ENCODE results near the gene NBPF14. TPM values are rescaled to one million over a fixed set of nuclear protein-coding genes. Genes with fewer than 3 reads are reported as not detected.
"Not testable (repeated sequence)": the region's sequence is repeated elsewhere in the genome, so short reads cannot be mapped to it uniquely, and the experiment has no call there.

Gene NBPF14
- total RNA-seq, 2 experiments from 2014 or later, result 16.8 to 17.3 TPM

- ATAC-seq (ENCODE audit: low read depth) (peak; percentile 57), DNase-seq (peak; percentile 79)
- Mint-ChIP-seq H3K4me3 (peak overlapping the region; percentile 85), H3K27ac (peak overlapping the region; percentile 94)
- not testable (repeated sequence) for H3K4me1 Mint-ChIP-seq, H3K27me3 Mint-ChIP-seq, H3K36me3 Mint-ChIP-seq, H3K9me3 Mint-ChIP-seq
- POLR2A ChIA-PET, result interaction anchor here (1.7 to 1.8 kb wide), 3 partner anchors 120 to 149 kb away, joined by 8 to 34 read pairs (median 23); no protein-coding TSS in a partner anchor
Measured at GRCh38 chr1:148522072-148522471, 73.7 kb downstream of the NBPF14 start.

DNA sequence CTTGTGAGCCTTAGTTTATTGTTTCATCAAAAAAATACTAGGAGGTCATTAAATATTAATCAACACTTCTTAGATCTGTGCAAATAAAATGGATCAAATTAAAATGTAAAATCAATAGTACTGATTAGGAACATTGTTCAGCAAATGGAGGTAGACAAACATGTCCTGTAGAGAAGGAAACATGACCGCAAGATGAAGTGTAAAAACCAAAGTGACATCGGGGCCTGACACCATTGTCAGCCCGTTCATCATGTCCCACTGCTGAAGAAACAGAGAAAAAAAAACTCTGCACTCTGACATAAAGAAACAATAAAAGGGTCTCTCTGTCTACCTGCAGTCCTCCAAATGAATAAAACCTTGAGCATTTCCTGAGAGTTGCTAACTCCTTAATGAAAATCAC lies 81.5 kb downstream of the NBPF14 start:
- H3K27me3 Mint-ChIP-seq; H3K4me3 Mint-ChIP-seq; POLR2A ChIA-PET; DNase-seq; H3K36me3 Mint-ChIP-seq; H3K4me1 Mint-ChIP-seq; H3K9me3 Mint-ChIP-seq; H3K27ac Mint-ChIP-seq; ATAC-seq (ENCODE audit: low read depth): not testable (repeated sequence)

DNA sequence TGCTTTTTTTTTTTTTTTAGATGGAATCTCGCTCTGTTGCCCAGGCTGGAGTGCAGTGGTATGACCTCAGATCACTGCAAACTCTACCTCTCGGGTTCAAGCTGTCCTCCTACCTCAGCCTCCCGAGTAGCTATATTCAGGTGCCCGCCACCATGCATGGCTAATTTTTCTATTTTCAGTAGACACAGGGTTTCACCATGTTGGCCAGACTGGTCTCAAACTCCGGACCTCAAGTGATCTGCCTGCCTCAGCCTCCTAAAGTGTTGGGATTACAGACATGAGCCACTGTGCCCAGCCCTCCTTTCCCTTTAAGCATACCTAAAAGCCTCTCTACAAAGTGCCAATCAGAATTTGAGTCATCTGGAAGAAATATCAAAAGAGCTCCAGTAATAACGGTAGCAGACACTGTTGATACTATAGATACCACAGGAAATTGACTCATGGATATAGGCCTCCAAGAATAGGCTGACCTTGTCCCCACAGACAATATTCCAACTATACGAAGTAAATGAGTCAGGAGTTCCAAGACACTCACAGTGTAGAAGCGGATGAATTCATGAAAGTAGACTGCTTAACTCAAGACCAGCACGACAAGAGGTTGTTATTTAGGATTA lies 83.1 kb downstream of the NBPF14 start:
- ATAC-seq (ENCODE audit: low read depth); H3K27ac Mint-ChIP-seq; H3K9me3 Mint-ChIP-seq: not testable (repeated sequence)

GRCh38 chr1:148493933-148494332 lies 101.9 kb downstream of the NBPF14 start:
- H3K4me3 Mint-ChIP-seq; H3K9me3 Mint-ChIP-seq; ATAC-seq (ENCODE audit: low read depth); POLR2A ChIA-PET; H3K27ac Mint-ChIP-seq; H3K4me1 Mint-ChIP-seq; H3K36me3 Mint-ChIP-seq; H3K27me3 Mint-ChIP-seq; DNase-seq: not testable (repeated sequence)

More for the DNA sequence above, 83.1 kb downstream of the NBPF14 start:
- H3K4me3 Mint-ChIP-seq, POLR2A ChIA-PET, H3K27me3 Mint-ChIP-seq, H3K4me1 Mint-ChIP-seq, H3K36me3 Mint-ChIP-seq, DNase-seq: not testable (repeated sequence)

DNA sequence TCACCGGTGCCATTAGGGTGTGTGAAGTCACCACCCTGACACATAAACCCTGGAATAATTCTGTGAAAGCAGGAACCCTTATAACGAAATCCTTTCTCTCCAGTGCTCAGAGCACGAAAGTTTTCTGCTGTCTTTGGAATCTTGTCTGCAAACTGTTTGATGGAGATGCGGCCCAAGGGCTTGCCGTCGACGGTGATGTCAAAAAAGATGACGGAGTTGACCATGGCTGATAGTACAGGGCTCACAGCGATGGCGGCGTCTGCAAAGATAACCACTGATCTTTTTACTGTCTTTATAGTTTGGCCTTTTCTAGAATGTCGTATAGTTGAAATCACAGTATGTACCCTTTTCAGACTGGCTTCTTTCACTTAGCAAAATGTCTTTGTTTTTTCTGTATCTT lies 112.8 kb downstream of the NBPF14 start, which contains the start of gene PPIAL4G:
TSS of gene PPIAL4G (minus strand) at position 274 of the 400 bp plus-strand sequence. CDS start at position 224, 50 bp downstream.
- peak within 1 kb of the TSS; percentile 68 for H3K27ac Mint-ChIP-seq
- H3K9me3 Mint-ChIP-seq; H3K27me3 Mint-ChIP-seq; ATAC-seq (ENCODE audit: low read depth); H3K4me3 Mint-ChIP-seq; DNase-seq; H3K36me3 Mint-ChIP-seq; POLR2A ChIA-PET; H3K4me1 Mint-ChIP-seq: not testable (repeated sequence)

Other genes with a start within 250 kb of the NBPF14 start
- 1 to 10 TPM; 1.6 to 1.8 TPM for gene PPIAL4G, start 112.7 kb downstream of the NBPF14 start, total RNA-seq
- not detected for gene NUDT4B, start 152.8 kb upstream of the NBPF14 start, total RNA-seq
- 10 to 100 TPM; 43.3 to 49.8 TPM for gene PDE4DIP, start 248.4 kb upstream of the NBPF14 start, total RNA-seq